CD4-positive, alpha-beta T cell treated with Interleukin-1 beta for 1 hour (primary cell): ENCODE measurements around the gene KTI12.
"Not testable (repeated sequence)": the region's sequence is repeated elsewhere in the genome, so short reads cannot be mapped to it uniquely, and the experiment has no call there.

ENCODE experiments used
- DNase-seq, 2 donors: peaks; one replicate each; pipeline ENCODE4 v3.0.0-alpha.2; 2020 to 2022

Gene KTI12

DNA sequence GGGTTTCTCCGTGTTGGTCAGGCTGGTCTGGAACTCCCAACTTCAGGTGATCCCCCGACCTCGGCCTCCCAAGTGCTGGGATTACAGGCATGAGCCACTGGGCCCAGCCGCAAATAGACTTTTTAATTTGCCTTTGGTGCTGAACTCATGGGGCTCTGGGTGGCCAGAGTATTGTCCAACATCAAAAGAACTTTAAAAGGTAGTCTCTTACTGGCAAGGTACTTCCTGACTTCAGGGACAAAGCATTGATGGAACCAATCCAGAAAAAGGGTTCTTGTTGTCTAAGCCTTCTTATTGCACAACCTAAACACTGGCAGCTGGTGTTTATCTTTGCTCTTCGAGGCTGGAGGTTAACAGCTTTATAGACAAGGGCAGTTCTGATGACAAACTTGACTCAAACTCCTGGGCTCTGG is 3.8 kb upstream of the KTI12 start:
- DNase-seq: no peak

DNA sequence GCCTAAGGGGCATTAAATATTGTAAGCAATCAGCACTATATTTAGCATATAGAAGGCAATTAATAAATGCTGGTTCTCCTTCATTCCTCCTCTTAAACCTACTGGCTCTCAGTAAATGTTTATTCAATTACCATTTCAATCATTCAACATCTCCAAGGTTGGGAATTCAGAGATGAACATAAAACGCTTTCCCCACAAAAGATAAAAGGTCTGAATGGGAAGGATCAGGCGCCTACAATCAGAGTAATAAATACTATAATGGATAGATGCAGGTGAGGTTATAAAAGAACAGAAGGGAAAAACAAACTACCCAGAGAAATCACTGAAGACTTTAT is 407 bp upstream of the KTI12 start:
- no peak for DNase-seq

DNA sequence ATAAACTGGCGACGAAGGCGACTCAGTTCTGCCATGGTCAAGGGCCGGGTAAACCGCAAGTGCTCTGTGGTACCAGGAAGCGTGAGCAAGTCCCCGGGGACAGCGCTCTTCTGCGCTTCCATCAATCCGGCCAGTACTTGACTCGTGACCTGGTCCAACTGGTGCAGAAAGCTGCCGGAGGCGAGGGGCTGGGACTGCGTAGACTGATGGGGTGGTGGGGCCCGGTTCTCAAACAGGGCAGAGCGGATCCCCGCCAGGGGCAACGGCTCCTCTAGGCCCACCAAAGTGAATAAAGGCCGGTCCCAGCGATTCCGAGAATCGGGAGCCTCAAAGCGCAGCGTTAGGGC is 852 bp downstream of the KTI12 start:
- DNase-seq: peak in 1 of 2 donors; percentile 4

DNA sequence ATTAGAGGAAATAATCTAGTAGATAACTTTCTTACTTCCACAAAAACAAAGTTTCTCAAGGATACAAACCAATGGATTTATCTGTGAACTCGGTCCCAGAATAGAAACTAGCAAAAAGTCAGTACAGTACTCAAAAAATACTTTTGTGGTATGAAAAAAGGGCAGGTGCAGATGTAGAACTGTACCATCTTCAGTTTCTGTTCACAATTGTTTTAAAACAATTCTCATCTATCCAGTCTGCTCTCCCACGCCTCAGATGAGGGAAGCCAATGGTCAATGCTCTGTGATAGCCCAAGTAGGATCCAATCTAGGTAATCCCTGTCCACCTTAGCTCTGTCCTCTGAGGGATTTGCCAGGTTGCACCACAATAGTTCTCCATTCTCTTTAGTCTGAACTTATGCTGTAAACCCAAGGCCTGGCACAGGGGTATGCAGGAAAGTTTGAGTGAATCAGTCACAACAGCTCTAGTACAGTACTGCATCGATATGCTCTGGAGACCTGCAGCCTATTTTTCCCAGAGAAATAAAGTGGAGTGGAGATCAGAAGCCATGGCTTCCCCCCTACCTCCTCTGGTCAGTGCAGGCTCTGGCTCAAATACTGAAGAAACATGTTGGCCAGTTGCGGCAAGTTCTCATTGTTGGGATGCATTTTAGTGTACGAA is 1.4 kb downstream of the KTI12 start:
- DNase-seq: no peak

DNA sequence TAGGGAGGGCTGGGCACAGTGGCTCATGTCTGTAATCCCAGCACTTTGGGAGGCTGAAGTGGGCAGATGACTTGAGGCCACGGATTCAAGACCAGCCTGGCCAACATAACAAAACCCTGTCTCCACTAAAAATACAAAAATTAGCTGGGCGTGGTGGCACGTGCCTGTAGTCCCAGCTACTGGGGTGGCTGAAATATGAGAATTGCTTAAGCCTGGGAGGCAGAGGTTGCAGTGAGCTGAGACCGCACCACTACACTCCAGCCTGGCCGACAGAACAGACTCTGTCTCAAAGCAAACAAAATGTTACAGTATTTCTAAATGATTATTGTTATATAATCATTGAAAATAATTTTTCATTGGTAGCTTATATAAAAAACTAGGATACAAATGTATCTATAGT is 4.8 kb downstream of the KTI12 start:
- not testable (repeated sequence) for DNase-seq

DNA sequence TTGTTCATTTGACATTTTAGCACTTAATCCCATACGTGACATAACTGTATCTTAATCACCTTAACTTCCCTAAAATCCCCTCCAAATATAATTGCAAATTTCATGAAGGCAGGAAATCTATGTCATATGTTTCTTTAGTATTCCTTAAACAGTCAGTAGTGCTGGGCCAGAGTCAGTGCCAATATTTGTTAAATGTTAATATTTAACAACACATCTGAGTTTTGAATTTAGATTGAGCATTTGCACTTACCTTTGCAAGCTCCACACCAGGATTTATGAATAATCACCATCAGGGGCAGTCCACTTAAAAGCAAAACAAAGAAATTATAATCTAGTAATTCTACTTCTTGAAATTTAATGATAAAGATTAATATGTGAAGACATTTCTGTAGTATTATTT is 5.3 kb downstream of the KTI12 start:
- no peak for DNase-seq

DNA sequence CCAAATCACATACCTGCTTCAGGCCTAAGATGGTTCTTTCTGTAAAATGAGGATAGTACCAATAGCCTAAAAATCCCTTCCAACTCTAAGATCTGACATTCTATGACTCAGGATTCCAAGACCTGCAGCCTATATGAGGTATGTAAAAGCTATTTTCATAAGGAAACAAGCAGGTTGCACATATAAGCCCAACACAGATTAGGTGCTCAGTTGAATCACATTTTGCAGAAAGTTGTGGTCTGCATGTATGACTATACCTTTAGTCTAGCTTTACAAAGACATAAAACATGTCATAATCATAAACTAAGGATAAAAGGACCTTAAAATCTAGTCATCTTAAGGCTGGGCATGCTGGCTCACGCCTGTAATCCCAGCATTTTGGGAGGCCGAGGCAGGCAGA is 7.3 kb downstream of the KTI12 start:
- no peak for DNase-seq

DNA sequence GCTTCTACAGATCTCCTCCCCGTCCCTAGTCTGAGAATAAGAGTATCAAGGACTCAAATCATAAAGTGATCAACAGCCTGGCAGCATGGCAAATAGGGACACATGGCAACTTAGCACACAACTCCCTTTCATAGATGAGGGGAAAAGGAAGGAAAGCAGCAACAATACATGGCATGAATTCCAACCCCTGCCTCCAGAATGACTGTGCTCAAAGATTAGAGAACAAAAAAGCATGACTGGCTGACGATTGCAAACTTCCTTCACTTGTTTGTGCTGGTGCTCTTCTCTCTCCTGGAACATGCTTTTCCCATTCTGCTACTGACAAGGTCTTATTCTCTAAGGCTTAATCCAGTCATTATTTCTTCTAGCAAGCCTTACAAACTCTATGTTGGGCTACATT is 11.5 kb downstream of the KTI12 start:
- DNase-seq: no peak

DNA sequence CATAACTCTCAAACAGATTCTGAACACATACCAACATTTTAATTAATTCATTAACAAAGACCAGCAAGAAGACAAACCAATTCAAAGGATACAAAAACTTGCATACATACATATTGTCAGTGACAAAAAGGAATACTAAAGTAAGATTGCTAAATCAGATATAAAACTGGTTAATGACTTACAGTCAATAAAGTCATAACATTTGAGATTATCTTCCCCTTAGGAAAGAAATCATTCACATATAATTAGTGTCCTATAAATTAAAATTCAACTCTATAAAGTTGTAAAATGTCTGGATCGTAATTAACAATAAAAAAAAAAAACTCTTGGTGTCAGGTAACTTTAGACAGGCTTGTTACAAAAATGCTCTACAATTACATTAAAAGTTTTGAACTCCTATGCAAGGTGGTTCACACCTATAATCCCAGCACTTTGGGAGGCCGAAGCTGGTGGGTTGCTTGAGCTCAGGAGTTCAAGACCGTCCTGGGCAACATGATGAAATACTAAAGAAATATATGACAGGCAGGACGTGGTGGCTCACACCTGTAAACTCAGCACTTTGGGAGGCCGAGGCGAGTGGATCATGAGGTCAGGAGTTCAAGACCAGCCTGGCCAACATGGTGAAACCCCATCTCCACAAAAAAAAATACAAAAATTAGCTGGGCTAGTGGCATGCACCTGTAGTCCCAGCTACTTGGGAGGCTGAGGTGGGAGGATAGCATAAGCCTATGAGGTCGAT is 25.4 kb downstream of the KTI12 start:
- DNase-seq: no peak

DNA sequence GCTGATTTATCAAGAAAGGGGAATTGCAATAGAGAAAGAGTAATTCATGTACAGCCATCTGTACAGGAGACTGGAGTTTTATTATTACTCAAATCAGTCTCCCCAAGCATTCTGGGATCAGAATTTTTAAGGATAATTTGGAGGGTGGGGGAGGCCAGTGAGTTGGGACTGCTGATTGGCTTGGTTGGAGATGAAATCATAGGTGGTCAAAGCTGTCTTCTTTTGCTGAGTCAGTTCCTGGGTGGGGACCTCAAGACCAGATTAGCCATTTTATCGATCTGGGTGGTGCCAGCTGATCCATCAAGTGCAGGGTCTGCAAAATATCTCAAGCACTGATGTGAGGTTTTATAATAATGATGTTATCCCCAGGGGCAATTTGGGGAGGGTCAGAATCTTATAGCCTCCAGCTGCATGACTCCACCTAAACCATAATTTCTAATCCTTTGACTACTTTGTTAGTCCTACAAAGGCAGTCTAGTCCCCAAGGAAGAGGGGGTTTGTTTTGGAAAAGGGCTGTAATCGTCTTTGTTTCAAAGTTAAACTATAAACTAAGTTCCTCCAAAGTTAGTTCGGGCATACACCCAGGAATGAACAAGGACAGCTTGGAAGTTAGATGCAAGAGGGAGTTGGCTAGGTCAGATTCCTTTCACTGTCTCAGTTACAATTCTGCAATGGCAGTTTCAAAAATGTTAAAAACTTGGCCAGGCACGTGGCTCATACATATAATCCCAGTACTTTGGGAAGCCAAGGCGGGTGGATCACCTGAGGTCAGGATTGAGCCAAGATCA is 26.2 kb downstream of the KTI12 start:
- no peak for DNase-seq

DNA sequence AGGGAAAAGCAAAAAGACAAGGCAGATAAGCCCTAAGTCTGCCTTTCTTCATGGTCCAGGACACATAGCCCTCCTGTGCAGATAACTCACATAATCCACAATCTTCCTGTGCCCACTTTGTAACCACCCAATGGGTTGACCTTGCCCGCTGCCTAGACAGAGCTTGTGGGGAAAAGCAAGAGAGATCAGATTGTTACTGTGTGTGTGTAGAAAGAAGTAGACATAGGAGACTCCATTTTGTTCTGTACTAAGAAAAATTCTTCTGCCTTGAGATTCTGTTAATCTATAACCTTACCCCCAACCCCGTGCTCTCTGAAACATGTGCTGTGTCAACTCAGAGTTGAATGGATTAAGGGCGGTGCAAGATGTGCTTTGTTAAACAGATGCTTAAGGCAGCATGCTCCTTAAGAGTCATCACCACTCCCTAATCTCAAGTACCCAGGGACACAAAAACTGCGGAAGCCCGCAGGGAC is 27.5 kb downstream of the KTI12 start:
- not testable (repeated sequence) for DNase-seq

DNA sequence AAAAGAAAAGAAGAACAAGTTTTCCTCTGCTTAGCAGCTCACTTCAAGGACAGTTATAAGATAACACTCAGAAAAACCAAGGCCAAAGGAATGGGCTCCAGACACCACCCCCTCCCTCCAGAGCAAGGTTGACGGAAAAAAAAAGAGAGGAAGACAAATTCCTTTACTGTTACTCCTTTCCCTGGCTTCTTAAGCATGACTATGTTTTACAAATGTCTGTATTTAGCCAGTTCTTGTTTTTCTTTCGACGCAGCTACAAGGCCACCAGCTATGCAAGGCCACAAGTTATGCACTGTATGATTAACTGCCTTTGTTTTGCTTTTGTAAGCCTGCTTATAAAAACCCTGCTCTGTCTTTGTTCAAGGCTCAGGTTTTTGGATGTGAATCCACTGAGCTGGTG is 28.1 kb downstream of the KTI12 start:
- DNase-seq: not testable (repeated sequence)

DNA sequence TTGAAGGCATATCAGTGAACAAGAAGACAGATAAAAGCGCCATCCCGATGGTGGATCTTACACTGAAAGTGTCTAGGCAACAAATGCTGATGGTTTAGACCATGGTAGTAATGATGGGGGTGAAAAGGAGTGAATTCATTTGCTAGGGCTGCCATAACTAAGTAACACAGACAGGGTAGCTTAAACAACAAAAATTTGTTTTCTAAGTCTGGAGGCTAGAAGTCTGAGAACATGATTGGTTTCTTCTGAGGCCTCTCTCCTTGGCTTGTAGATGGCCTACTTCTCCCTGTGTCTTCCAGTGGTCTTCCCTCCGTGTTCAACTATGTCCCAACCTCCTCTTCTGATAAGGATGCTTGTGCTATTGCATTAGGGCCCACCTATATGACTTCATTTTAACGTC is 29.7 kb downstream of the KTI12 start:
- DNase-seq: no peak

DNA sequence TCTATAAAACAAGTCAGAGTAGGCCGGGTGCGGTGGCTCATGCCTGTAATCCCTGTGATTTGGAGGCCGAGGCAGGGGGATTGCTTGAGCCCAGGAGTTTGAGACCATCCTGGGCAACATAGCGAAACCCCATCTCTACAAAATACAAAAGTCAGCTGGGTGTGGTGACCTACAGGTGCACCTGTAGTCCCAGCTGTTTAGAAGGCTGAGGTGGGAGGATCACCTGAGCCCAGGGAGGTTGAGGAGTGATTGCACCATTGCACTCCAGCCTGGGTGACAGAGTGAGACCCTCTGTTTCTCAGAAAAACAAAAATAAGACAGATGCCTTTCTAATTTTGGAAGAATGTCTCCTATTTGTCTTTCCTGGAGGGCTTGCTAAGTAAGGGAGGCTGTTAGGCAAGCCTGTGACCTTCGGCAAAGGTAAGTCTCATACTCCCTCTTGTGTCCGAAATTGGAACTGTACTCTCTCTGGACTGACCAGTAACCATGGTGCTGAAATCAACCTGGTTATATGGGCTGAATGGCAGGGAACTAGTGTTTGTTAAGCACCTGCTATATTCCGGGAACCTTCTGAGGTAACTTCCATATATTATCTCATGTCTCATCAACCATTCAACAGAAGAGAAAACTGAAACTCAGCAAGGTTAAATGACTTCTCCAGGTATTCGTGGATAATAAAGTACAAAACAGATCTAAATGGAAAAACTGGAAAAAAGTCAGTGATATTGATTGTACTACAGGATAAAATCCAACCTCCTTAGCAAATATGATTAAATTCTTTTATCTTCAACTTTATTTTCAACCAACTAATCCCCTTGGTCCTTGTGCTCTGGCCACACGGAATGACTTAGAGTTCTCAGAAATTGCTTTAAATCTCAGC is 31.3 kb downstream of the KTI12 start:
- DNase-seq: peak; percentile 32 to 79

DNA sequence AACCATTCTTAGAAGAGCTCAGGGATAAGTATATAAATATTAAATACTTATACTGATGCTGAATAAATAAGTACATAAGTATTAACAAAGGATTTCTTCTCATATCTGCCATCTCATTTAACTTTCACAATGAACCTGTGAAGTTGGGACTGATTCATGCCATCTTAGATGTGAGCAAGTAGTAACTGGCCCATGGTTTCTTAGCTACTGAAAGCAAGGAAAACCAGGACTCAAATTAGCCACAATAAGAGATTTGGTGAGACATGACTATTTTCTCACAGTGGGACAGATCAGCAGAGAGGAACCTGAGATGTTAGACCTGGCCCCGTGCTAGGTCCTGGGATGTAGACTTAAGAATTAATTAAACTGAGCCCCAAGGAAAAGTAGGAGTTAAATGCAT is 34.9 kb downstream of the KTI12 start:
- no peak for DNase-seq

DNA sequence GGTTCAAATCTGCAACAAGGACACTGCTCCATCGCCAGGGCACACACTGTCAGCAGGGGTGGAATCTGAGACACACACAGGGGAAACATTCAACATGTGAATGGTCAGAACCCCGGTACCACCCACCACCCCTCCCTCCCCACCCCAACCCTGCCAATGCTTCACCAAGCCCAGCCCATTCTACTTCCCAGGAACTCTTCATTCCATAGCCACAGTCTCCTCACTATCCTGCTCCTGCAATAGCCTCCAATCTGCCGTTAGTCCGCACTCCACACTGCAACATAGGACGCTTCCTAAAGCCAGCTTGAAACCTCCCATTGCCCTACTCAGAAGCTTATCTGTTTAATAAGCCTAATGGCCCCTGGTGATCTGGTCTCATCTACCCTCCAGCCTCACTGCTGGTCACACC is 35.6 kb downstream of the KTI12 start:
- no peak for DNase-seq

DNA sequence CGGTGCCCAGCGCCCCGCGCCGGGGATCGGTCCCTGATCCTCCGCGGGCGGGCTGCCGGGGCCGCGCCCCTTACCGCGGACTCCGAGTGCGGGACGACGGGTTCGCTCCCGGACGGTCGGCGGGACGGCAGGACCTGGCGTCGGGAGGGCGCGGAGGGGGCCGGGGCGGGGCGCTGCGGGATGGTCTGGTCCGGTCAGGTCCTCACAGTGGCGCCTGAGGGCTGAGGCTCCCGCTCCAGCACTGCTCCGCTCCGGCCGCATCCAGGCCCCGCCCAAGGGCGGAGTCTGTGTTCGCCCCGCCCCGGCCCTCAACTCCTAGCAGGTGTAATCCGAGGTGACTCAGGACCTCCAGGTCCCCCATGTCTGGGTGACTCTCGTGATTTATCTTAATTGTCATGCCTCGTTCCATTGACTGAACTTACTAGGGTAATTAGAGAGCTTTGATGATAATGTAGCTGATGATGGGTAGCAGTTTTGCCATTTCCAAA is 43.1 kb downstream of the KTI12 start, which contains the start of gene RAB3B:
Gene RAB3B, minus strand, starts transcription at position 223 of the 488 bp plus-strand sequence. CDS start 13,583 bp downstream, outside the sequence.
- DNase-seq: peak; percentile 66 to 71

DNA sequence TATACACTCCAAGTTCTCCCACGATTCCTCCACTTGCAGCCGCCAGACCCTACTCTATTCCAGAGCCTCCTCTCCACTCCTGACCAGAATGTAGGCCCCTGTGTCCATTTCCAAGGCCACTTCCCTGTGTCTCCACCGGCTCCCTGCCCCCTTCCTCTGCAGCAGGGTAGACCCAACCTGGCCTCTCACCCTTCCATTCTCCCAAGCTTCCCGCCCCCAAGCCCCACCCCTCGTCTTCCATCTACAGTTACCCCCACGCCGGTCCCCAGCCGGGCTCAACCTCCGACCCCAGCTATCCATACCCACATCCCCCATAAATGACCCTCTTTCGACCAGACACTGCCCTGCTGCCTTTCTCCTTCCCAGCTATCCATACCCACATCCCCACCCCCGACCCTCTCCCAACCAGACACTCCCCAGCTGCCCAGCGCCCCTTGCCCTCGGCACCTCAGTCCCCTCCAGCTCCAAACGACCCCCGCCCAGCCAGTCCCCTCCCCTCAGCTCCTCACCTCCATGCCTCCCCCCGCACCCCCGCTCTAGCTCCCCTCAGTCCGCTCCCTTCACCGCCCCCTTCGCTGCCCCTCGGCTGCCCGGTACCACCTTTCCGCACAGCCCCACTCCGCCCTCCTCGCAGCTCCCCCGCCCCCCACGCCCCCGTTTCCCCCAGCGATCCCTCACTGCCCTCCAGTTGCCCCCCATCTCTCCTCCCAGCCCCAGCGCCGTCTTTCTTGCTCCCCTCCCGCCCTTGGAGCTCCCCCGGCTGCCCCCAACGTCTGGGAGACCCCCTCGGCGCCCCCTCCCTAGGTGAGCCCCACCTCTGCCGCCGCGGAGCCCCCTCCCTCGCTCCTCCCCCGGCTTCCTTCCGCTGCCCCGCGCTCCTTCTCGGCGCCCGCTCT is 43.8 kb downstream of the KTI12 start:
- DNase-seq: peak in 1 of 2 donors; percentile 14

DNA sequence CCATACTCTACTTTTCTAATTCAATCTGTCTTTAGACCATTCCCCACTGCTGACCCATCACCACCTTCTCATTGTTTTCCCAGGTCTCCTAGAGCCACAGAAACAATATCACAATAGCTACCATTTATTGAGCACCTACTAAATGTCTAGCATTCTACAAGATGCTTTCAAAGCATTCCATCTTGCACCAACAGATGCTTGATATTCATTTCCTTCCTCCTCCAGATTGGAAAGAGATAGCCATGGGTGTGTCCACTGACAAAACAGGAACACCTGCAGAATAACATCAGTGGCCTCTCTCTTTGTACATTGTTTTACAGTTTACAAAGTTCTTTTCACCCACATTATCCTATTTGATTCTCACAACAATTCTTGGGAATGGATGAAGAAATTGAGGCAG is 45.4 kb downstream of the KTI12 start:
- no peak for DNase-seq

DNA sequence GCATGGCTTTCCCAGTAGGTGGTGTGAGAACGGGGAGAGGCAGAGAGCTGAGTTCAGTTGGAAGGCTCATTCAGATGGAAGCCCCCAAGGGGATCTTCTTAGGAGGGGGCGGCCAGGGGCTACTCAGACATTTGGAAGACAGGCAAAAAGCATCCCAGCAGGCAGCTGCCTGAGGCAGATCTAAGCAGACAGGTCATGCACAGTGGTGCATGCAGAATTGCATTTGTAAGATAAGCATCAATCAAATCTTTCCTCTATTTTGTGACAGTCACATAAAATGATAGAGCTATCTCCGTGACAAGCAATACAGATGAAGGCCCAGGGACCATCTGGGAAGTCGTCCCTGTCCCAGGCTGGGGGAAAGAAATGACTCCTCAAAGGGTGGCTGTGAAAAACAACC is 46.9 kb downstream of the KTI12 start:
- no peak for DNase-seq

DNA sequence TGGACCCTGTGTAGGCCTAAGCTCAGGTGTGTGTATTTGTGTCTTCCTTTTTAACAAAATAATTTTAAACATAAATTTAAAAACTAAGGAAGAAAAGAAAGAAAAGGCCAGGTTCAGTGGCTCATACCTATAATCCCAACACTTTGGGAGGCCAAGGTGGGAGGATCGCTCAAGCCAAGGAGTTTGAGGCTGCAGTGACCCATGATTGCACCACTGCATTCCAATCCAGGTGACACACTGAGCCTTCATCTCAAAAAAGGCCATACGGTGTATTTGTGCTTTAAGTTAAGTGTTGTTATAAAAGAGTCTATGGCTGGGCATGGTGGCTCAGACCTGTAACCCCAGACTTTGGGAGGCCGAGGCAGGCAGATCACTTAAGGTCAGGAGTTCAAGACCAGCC is 51.4 kb downstream of the KTI12 start:
- DNase-seq: no peak
